ENCODE data around the gene OSER1.

DNA sequence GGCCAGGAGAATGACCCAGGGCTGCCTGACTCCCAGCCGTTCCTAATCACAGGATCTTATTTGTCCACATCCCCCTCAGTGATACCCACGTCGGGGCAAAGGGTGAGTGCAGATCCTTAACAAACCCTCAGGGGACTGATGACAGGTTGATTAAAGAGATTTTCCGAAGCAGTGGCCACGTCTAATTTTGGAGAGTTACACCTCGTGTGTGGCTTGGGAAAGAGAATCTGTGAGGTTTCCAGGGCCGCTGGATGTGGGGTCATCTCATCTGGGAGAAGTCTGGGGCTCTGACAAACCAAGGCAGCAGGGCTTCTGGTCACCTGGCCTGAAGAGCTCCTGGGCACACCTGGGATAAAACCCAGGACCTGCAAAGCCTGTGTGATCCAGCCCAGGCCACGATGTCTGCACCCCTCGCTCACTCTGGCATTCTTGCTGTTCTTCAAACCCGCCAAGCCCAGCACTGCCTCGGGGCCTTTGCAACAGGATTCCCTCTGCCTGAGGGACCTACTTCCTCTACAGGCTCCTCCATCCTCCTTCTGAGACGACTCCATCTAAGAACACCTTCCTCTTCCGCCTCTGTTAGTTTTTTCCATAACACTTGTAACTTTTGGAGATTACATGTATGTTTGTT, 28.3 kb downstream of the OSER1 start:
- no peak for TF ChIP-seq EZH2 (IDR thresholded peaks at IDR 0.05; ENCODE audit: low read length)
- TF ChIP-seq, protein P1, sequence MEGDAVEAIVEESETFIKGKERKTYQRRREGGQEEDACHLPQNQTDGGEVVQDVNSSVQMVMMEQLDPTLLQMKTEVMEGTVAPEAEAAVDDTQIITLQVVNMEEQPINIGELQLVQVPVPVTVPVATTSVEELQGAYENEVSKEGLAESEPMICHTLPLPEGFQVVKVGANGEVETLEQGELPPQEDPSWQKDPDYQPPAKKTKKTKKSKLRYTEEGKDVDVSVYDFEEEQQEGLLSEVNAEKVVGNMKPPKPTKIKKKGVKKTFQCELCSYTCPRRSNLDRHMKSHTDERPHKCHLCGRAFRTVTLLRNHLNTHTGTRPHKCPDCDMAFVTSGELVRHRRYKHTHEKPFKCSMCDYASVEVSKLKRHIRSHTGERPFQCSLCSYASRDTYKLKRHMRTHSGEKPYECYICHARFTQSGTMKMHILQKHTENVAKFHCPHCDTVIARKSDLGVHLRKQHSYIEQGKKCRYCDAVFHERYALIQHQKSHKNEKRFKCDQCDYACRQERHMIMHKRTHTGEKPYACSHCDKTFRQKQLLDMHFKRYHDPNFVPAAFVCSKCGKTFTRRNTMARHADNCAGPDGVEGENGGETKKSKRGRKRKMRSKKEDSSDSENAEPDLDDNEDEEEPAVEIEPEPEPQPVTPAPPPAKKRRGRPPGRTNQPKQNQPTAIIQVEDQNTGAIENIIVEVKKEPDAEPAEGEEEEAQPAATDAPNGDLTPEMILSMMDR (optimal IDR thresholded peaks at IDR 0.05 in 1 of 3, IDR thresholded peaks at IDR 0.05 in 1 of 3, conservative IDR thresholded peaks at IDR 0.05 in 1 of 3; ENCODE audit: extremely low read depth in 1 of 3, insufficient read depth in 2 of 3, low read length in 3 of 3), result no peak
